UCSD-AML1 (cell line): ENCODE data around the gene CCDC15.
"Not testable (repeated sequence)": the region's sequence is repeated elsewhere in the genome, so short reads cannot be mapped to it uniquely, and the experiment has no call there.

Experiments
- DNase-seq: peaks from one replicate; lab custom pipeline; 2025; ENCODE audit not compliant: unreplicated experiment; lab: John Stamatoyannopoulos, UW

The CCDC15 gene

DNA sequence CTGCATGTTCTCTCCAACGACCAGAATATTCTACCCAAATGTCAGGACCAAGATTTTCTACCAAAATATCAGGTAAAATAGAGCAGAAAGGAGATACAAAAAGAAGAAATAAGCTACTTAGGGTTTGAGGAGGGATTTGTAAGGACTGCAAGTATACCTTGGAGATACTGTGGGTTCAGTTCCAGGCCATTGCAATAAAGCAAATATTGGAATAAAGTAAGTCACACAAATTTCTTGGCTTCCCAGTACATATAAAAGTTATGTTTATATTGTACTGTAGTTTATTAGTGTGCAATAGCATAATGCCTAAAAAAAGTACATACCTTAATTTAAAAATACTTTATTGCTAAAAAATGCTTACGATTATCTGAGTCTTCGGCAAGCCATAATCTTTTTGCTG lies 34.1 kb downstream of the CCDC15 start:
- no peak for DNase-seq

- DNase-seq: no peak
Observed at GRCh38 chr11:125001079-125001778, 47.2 kb downstream of the CCDC15 start.

DNA sequence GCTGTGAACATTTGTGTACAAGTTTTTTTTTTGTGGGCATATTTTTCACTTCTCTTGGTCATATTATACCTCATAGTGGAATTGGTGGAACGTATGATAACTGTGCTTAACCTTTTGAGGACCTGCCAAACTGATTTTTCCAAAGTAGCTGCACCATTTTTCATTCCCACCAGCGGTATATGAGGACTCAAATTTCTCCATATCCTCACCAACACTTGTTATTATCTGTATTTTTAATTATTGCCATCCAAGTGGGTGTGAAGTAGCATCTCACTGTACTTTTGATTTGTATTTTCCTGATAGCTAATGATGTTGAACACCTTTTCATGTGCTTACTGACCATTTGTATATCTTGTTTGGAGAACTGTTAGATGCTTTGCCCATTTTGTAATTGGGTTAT lies 47.8 kb downstream of the CCDC15 start:
- DNase-seq: no peak

GRCh38 chr11:125005491-125005890 lies 51.5 kb downstream of the CCDC15 start:
- no peak for DNase-seq

DNA sequence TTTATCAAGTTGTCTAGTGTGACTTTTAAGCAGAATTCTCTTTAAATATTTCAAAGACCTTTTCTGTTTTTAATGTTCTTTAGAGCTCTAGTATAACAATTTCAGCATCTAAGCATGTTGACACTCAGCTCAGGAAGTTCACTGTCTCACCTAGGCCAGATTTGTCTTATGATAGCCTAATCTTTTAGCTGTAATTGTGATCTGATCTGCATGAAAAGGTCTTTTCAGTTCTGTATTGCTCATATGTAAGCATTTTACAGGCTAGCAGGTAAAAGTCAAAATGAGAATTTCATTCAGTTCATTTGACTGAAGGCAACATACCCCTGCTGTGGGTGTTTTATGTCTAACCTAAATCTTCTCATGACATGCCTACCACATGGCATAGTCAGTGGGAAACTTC lies 62.4 kb downstream of the CCDC15 start:
- no peak for DNase-seq

- DNase-seq: no peak
Observed at GRCh38 chr11:125020342-125020741, 66.3 kb downstream of the CCDC15 start.

DNA sequence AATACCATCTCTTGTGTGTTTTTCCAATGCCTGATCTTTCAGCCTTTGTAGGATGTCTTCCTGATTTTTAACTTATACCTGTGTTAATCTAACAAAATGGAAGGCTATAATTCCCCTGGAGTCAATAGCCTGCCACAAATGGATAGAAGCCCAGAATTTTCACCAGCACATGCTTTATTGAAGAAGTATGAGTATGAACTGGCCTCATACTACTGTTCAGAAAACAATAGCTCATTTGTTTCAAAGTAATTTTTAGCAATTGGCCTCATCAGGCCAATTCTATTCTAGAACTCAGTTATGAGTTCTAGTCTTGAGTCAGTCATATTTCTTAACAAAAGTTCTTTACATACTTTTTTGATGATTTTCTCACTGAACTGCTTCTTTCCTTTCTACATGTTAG lies 68.5 kb downstream of the CCDC15 start:
- no peak for DNase-seq

- no peak for DNase-seq
Observed at GRCh38 chr11:125025968-125026367, 72.0 kb downstream of the CCDC15 start.

DNA sequence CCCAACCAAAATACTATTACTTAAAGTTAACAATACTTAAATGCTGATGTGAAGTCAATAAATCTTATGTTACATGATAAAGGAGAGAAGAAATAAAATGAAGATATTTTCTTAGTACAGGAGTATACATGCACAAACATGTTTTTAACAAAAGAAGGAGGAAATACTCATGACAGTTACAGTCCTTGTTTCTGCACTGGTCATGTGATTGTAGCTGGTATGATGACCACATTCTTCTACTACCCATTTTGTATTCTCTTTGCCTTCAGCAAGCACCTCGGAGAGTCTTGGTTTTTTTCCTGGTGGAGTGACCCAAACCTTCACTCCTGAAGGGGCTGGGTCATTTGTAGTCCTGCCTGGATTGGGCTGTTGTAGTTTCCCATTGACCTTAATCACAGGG lies 75.4 kb downstream of the CCDC15 start:
- not testable (repeated sequence) for DNase-seq

- no peak for DNase-seq
Observed at GRCh38 chr11:125036933-125037332, 82.9 kb downstream of the CCDC15 start.

GRCh38 chr11:125049164-125049792 lies 95.3 kb downstream of the CCDC15 start:
- no peak for DNase-seq

- DNase-seq: no peak
Observed at GRCh38 chr11:125052047-125052446, 98.0 kb downstream of the CCDC15 start.

- DNase-seq: no peak
Observed at GRCh38 chr11:125053167-125053566, 99.2 kb downstream of the CCDC15 start.

- DNase-seq: no peak
Observed at GRCh38 chr11:125055107-125055715, 101.2 kb downstream of the CCDC15 start.

GRCh38 chr11:125056111-125056510 lies 102.1 kb downstream of the CCDC15 start:
- DNase-seq: not testable (repeated sequence)

DNA sequence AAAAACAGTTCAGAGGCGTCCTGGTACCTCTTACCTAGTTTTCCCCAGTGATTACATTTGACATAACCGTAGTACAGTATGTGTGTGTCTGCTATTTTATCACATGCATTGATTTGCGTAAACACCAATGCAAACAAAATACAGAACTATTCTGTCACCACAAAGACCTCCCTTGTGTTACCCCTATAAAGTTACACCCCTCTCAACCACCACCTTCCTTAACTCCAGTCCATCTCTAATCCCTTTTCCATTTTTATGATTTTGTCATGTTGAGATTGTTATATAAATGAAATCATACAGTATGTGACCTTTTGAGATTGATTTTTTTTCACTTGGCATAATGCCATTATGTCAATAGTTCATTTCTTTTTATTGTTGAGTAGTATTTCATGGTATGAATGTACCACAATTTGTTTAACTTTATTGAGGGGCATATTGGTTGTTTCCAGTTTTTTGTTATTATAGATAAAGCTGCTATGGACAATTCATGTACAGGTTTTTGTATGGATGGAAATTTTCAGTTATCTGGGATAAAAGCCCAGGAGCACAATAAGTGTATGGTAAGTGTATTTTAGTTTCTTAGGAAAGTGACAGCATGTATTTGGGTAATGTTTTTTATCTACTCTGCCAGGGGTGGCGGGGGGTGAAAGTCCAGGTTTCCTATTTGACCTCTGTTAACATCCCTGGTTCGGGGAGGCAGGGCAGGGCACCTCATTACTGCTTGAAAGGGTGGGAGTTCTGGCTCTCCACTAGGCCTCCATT lies 103.1 kb downstream of the CCDC15 start:
- DNase-seq: no peak

- no peak for DNase-seq
Observed at GRCh38 chr11:125057693-125058016, 103.7 kb downstream of the CCDC15 start.

DNA sequence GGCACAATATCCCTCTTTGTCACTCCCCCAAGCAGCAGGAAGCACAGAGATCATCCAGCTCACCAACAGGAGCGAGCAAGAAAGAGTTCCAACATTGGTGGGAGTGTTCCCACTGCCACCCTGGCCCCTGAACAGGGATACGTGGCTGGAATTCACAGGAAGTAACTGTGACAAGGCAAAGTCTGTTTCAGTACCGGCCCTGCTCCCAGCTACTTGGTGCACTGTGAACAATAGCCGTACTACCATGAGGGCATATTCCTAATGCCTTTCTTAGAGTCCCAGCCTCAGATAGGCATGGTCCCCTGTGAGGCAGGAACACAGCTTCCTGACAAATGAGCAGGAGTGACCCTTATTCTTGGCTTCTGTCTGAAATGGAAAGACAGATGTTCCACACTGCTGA lies 107.3 kb downstream of the CCDC15 start:
- DNase-seq: no peak

DNA sequence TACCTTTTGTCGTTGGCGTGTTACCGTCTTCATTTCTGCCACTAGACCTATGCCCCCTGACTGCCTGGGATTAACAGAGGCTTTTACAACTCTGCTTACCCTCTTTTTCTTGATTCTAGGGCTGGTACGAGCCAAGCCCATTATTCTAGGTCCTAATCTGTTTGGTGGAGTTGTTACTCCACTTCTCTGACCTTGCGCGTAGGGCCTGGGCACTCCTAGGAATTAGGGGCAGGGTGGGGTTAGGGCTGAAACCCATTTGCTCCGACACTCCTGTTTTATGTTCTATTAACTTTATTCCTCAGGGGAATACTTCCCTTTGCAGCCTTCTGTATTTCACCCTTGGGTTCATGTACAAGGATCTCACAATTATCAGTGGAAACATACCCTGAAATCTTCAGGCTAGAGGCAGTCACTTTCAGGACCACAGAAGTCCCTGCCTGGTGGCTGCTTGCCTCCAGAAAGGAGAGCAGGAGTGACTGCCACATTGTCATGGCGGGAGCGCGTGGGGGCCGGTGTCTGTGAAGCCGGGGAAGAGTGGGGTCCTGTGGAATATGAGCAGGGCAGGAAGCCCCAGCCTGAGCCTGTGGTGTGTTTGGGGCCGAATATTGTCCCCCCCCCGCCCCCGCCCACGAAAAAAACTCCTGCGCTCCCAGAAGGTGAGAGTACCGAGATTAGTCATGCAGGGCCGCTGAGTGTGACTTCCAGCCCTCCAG lies 108.4 kb downstream of the CCDC15 start:
- DNase-seq: no peak

DNA sequence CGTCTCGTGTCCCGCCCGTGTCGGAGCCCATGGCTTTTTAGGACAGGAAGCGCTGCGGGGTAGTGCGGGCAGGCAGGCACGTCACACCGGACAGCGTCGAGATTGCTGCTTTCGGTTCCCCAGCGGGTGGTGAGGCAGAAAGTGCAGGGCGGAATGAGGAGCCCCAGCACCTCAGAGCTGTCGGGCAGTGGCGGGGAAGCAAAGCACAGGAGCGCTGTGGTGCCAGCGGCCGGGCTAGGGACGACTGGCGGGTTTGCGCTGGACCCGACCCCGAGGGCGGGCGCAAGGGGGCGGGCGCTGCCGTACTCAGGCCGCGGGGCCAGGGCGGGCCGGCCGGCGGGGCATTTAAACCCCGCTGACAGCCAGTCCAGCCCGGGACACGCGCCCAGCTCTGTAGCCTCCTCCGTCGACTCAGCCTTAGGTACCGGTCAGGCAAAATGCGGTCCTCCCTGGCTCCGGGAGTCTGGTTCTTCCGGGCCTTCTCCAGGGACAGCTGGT lies 109.0 kb downstream of the CCDC15 start, which contains the start of gene SLC37A2:
Gene SLC37A2, plus strand, starts transcription at position 375 of the 498 bp plus-strand sequence. Its CDS starts 63 bp downstream, at position 438.
- DNase-seq: peak; percentile 42
